GM21367 (cell line): ENCODE measurements around the gene SLC27A5.
"Not testable (repeated sequence)": the region's sequence is repeated elsewhere in the genome, so short reads cannot be mapped to it uniquely, and the experiment has no call there.

Experiments
- ATAC-seq: cut with Tn5 transposase; IDR thresholded peaks from one replicate; pipeline ENCODE4 v1.9.1; 2021; ENCODE audit not compliant: unreplicated experiment

Gene SLC27A5

GRCh38 chr19:58550362-58551122 lies 38.8 kb upstream of the SLC27A5 start:
- ATAC-seq, result no peak

- ATAC-seq, result no peak
These were observed 38.0 kb upstream of the SLC27A5 start for GRCh38 chr19:58549664-58550361.

GRCh38 chr19:58548859-58549663 lies 37.3 kb upstream of the SLC27A5 start:
- no peak for ATAC-seq

DNA sequence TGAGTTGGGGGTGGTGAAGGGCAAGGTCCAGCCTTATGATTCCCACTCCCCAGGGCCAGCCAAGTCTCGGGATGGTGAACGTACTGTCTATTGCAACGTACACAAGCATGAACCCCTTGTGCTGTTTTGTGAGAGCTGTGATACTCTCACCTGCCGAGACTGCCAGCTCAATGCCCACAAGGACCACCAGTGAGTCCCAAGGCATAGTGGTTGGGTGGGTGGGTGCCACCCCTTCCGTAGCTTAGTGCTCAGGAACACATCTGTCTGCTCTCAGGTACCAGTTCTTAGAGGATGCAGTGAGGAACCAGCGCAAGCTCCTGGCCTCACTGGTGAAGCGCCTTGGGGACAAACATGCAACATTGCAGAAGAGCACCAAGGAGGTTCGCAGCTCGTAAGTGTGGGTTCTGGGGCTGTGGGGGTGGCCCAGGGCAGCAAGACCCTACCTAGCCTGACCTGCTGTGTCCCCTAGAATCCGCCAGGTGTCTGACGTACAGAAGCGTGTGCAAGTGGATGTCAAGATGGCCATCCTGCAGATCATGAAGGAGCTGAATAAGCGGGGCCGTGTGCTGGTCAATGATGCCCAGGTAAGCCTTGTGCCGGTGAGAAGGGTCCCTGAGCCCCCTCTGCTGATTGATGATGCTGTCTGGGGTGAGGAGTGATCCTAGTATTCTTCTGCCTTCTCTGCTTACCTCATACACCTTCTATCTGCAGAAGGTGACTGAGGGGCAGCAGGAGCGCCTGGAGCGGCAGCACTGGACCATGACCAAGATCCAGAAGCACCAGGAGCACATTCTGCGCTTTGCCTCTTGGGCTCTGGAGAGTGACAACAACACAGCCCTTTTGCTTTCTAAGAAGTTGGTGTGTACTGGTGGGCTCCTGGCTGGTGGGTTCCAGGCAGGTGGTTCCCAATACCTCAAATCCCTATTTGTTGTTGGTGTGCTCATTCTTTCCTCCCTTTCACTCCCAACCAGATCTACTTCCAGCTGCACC lies 35.8 kb upstream of the SLC27A5 start:
- no peak for ATAC-seq

DNA sequence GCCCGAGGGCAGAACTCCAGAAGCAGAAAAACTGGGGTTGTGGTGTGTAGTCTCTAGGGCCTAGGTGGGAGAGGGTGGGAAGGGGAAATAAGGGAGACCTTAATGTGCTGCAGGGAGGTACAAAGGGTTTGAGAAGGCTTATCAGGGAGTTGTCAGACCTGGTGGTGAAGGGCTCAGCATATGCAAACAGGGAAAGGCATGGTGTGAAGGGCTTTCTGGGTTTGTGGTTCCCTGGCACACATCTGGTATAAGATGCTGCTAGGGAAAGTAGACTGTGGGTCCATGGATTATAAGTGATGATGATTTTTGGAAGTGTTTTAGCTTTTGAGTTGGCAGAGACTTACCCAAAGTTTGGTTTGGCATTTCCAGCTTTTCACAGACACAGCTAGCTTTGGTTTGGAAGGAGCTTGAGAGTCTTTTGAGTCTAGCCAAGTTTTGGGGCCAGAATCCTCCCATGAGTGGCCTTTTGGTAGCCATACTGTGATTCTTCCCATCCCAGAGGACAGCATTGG lies 34.3 kb upstream of the SLC27A5 start:
- ATAC-seq, result no peak

GRCh38 chr19:58545286-58546018 lies 33.7 kb upstream of the SLC27A5 start:
- ATAC-seq, result no peak

DNA sequence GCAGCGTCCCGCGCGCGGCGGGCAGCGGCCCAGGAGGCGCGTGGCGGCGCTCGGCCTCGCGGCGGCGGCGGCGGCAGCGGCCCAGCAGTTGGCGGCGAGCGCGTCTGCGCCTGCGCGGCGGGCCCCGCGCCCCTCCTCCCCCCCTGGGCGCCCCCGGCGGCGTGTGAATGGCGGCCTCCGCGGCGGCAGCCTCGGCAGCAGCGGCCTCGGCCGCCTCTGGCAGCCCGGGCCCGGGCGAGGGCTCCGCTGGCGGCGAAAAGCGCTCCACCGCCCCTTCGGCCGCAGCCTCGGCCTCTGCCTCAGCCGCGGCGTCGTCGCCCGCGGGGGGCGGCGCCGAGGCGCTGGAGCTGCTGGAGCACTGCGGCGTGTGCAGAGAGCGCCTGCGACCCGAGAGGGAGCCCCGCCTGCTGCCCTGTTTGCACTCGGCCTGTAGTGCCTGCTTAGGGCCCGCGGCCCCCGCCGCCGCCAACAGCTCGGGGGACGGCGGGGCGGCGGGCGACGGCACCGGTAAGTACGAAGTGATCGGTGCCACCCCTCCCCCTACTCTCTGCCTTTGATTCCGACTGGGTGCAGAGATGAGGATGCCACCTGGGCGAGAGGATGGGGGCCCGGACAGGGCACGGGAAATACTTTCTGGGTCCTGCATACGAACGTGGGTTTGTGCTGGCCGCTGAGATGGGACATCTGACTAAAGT lies 32.9 kb upstream of the SLC27A5 start:
- peak; percentile 28 for ATAC-seq

GRCh38 chr19:58543826-58544590 lies 32.2 kb upstream of the SLC27A5 start, which contains the start of gene TRIM28:
Gene TRIM28, plus strand, starts transcription at chr19:58544064. Its CDS starts 694 bp downstream, at chr19:58544758.
- peak; percentile 68 for ATAC-seq

- not testable (repeated sequence) for ATAC-seq
These were observed 31.0 kb upstream of the SLC27A5 start for GRCh38 chr19:58542641-58543372.

DNA sequence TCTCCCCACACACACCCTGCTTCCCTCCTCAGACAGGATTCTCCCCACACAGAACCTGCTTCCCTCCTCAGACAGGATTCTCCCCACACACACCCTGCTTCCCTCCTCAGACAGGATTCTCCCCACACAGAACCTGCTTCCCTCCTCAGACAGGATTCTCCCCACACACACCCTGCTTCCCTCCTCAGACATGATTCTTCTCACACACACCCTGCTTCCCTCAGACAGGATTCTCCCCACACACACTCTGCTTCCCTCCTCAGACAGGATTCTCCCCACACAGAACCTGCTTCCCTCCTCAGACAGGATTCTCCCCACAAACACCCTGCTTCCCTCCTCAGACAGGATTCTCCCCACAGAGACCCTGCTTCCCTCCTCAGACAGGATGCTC lies 27.4 kb upstream of the SLC27A5 start:
- ATAC-seq, result not testable (repeated sequence)

DNA sequence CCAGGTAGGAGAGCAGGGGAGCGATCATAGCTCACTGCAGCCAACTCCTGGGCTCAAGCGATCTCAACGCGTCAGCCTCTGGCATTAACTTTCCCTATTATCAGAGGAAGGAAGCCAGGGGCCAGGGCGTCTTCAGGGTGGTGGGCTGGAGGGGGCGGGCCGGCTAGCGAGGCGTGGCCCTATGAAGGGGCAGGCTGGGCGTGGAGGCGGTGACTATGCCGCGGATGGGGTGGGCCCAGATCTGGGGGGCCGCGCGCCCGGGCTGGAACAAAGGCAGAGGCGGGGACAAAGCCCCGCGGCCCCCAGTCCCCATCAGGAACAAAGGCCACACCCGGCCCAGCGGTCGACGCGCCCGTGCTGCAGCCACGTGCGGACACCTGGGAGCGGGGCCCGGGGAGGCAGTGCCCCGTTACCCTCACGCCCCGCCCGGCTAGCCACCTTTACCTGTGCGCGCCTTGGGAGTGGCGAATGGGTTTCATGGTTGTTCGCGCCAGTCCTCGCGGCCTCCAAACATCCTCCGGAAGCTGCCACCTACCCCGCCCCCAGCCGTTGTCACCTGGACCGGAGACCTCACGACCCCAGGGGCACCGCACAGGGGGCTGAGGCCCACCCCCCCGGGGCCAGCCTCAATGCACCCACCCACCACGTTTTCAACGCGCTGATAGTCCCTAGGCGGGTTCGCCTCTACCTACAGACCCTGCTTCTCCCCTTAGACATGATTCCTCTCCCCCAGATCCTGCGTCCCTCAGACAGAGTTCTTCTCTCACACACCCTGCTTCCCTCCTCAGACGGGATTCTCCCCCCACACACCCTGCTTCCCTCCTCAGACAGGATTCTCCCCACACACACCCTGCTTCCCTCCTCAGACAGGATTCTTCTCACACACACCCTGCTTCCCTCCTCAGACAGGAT lies 26.7 kb upstream of the SLC27A5 start:
- ATAC-seq, result no peak

- ATAC-seq, result no peak
These were observed 25.3 kb upstream of the SLC27A5 start for GRCh38 chr19:58536852-58537798.

GRCh38 chr19:58535857-58536256 lies 24.1 kb upstream of the SLC27A5 start:
- no peak for ATAC-seq

- ATAC-seq, result no peak
These were observed 19.4 kb upstream of the SLC27A5 start for GRCh38 chr19:58531034-58531840.
